SK-N-SH treated with all-trans-retinoic acid at 6 μM for 48 hours (cell line): ENCODE measurements around the gene KCMF1.

Experiments
- ATAC-seq: fragments of 200-7000 bp; cut with Tn5 transposase; 3 replicates; pipeline ENCODE4 v1.9.1; 2020; ENCODE audit warnings: mild to moderate bottlenecking, moderate library complexity
- ARNTL ChIP-seq: fragments of 450-650 bp; formaldehyde crosslinking; IDR thresholded peaks from 2 replicates; pipeline ENCODE4 v1.5.0; 2020; ENCODE audit warnings: low read depth, mild to moderate bottlenecking, moderate library complexity, borderline replicate concordance
- BACH2 ChIP-seq: fragments of 250-450 bp; sonication (Bioruptor Pico); IDR thresholded peaks from 2 replicates; pipeline ENCODE4 v1.9.0; 2021; ENCODE audit warnings: mild to moderate bottlenecking, borderline replicate concordance
- CREB5 ChIP-seq: fragments of 250-450 bp; sonication (Bioruptor Pico); IDR thresholded peaks from 2 replicates; pipeline ENCODE4 v1.5.1; 2020; ENCODE audit warnings: low read depth, mild to moderate bottlenecking, moderate library complexity
- CSDC2 ChIP-seq: fragments of 250-450 bp; sonication (Bioruptor Pico); IDR thresholded peaks from 2 replicates; pipeline ENCODE4 v1.5.0; 2020; ENCODE audit warnings: mild to moderate bottlenecking, moderate library complexity
- GLIS3 ChIP-seq: fragments of 250-450 bp; sonication (Bioruptor Pico); IDR thresholded peaks from 2 replicates; pipeline ENCODE4 v1.5.0; 2020; ENCODE audit warnings: mild to moderate bottlenecking, moderate library complexity
- ISL1 ChIP-seq: fragments of 250-450 bp; sonication (Bioruptor Pico); IDR thresholded peaks from 2 replicates; pipeline ENCODE4 v2.1.2; 2022; ENCODE audit warnings: mild to moderate bottlenecking, moderate library complexity
- OSR1 ChIP-seq: fragments of 250-450 bp; sonication (Bioruptor Pico); IDR thresholded peaks from 2 replicates; pipeline ENCODE4 v1.8.0; 2022; ENCODE audit warnings: moderate library complexity, mild to moderate bottlenecking, inconsistent platforms
- PATZ1 ChIP-seq: fragments of 250-450 bp; sonication (Bioruptor Pico); IDR thresholded peaks from 2 replicates; pipeline ENCODE4 v1.8.0; 2020; ENCODE audit warnings: mild to moderate bottlenecking, moderate library complexity, borderline replicate concordance
- PPARA ChIP-seq: fragments of 250-450 bp; sonication (Bioruptor Pico); IDR thresholded peaks from 2 replicates; pipeline ENCODE4 v1.5.0; 2020; ENCODE audit warnings: mild to moderate bottlenecking, borderline replicate concordance
- RARB ChIP-seq: fragments of 250-450 bp; sonication (Bioruptor Pico); IDR thresholded peaks from 2 replicates; pipeline ENCODE4 v1.8.0; 2021; ENCODE audit warnings: mild to moderate bottlenecking, moderate library complexity
- SNAI2 ChIP-seq: fragments of 250-450 bp; sonication (Bioruptor Pico); IDR thresholded peaks from 2 replicates; pipeline ENCODE4 v1.5.0; 2020; ENCODE audit warnings: mild to moderate bottlenecking, moderate library complexity
- TCF4 ChIP-seq: fragments of 250-450 bp; sonication (Bioruptor Pico); IDR thresholded peaks from 2 replicates; pipeline ENCODE4 v1.8.0; 2021; ENCODE audit warnings: mild to moderate bottlenecking, moderate library complexity, borderline replicate concordance
- ZC3H10 ChIP-seq: fragments of 250-450 bp; sonication (Bioruptor Pico); IDR thresholded peaks from 2 replicates; pipeline ENCODE4 v1.5.1; 2021; ENCODE audit warnings: mild to moderate bottlenecking, moderate library complexity
- ZFP3 ChIP-seq: fragments of 250-450 bp; sonication (Bioruptor Pico); IDR thresholded peaks from 2 replicates; pipeline ENCODE4 v1.5.0; 2020; ENCODE audit warnings: mild to moderate bottlenecking, moderate library complexity
- ZNF565 ChIP-seq: fragments of 450-650 bp; formaldehyde crosslinking; conservative IDR thresholded peaks from 2 replicates; pipeline ENCODE4 v1.5.0; 2020; ENCODE audit warnings: low read depth, mild to moderate bottlenecking, moderate library complexity
- ZNF8 ChIP-seq: fragments of 450-650 bp; formaldehyde crosslinking; IDR thresholded peaks from 2 replicates; pipeline ENCODE4 v1.5.0; 2020; ENCODE audit warnings: mild to moderate bottlenecking, moderate library complexity
- TF ChIP-seq, protein P1 (sequence below): fragments of 250-450 bp; sonication (Bioruptor Pico); IDR thresholded peaks from 2 replicates; pipeline ENCODE4 v1.5.0; 2020; ENCODE audit warnings: mild to moderate bottlenecking, moderate library complexity
- TF ChIP-seq, protein P2 (sequence below): fragments of 250-450 bp; sonication (Bioruptor Pico); IDR thresholded peaks from 2 replicates; pipeline ENCODE4 v1.8.0; 2021; ENCODE audit warnings: low read depth, mild to moderate bottlenecking, moderate library complexity, borderline replicate concordance

Gene KCMF1

DNA sequence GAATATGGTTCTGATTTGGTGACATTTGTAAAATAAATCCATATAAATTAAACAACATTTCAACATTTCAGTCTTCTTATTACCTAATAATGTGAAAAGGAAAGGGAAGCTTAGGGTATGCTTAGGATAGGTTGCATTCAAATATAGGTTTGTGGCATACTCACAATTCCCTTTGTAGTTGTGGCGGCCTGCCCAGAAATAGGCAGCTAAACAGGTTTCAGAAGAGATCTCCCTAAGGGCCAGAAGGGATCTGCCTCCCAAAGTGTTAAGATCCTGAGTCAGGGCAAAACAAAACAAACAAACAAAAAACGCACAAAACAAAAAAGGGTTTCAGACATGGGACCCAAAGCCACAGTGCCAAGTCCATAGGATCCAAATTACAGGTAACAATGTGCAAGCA, 120.9 kb downstream of the KCMF1 start (continued):
- TF ChIP-seq OSR1 (CRISPR knock-in tag): no peak
- TF ChIP-seq ZC3H10 (CRISPR knock-in tag): no peak

GRCh38 chr2:85095094-85095493, 124.1 kb downstream of the KCMF1 start:
- no peak for ATAC-seq
- no peak for TF ChIP-seq TCF4 (CRISPR knock-in tag)
- TF ChIP-seq PPARA: no peak
- no peak for TF ChIP-seq ARNTL
- no peak for TF ChIP-seq CREB5 (CRISPR knock-in tag)
- no peak for TF ChIP-seq ZNF565 (CRISPR knock-in tag)
- no peak for TF ChIP-seq ZC3H10 (CRISPR knock-in tag)
- TF ChIP-seq ZFP3 (CRISPR knock-in tag): no peak

DNA sequence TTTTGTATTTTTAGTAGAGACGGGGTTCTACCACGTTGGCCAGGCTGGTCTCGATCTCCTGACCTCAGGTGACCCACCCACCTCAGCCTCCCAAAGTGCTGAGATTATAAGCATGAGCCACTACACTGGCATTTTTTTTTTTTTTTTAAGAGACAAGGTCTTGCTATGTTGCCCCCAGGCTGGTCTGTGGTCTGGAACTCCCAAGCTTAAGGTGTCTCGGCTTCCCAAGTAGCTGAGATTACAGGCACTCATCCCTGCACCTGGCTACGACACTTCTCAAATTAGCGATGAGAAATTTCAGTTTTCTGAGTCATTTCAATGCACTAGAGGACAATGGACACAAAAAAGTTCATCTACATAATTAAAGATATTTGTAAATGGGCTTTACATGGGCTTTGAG, 125.7 kb downstream of the KCMF1 start:
- TF ChIP-seq SNAI2 (CRISPR knock-in tag) (no peak), BACH2 (CRISPR knock-in tag) (no peak)
- TF ChIP-seq, all 23 proteins: peak for 0
- no peak for ATAC-seq

DNA sequence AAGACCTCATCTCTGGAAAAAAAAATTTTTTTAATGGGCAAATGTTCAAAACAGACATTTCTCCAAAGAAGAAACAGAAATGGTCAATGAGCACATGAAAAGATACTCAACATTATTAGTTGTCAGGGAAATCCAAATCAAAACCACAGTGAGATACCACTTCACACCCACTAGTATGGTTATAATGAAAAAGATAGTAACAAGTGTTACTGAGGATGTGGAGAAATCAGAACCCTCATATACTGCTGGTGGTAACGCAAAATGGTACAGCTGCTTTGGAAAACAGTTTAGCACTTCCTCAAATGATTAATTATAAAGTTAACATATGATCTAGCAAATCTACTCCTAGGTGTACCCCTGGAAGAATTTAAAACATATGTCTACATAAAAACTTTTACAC, 133.3 kb downstream of the KCMF1 start:
- no peak for ATAC-seq
- no peak for TF ChIP-seq CREB5 (CRISPR knock-in tag)
- no peak for TF ChIP-seq ZNF8 (CRISPR knock-in tag)
- TF ChIP-seq GLIS3 (CRISPR knock-in tag): no peak
- no peak for TF ChIP-seq ISL1 (CRISPR knock-in tag)
- TF ChIP-seq, protein P1, sequence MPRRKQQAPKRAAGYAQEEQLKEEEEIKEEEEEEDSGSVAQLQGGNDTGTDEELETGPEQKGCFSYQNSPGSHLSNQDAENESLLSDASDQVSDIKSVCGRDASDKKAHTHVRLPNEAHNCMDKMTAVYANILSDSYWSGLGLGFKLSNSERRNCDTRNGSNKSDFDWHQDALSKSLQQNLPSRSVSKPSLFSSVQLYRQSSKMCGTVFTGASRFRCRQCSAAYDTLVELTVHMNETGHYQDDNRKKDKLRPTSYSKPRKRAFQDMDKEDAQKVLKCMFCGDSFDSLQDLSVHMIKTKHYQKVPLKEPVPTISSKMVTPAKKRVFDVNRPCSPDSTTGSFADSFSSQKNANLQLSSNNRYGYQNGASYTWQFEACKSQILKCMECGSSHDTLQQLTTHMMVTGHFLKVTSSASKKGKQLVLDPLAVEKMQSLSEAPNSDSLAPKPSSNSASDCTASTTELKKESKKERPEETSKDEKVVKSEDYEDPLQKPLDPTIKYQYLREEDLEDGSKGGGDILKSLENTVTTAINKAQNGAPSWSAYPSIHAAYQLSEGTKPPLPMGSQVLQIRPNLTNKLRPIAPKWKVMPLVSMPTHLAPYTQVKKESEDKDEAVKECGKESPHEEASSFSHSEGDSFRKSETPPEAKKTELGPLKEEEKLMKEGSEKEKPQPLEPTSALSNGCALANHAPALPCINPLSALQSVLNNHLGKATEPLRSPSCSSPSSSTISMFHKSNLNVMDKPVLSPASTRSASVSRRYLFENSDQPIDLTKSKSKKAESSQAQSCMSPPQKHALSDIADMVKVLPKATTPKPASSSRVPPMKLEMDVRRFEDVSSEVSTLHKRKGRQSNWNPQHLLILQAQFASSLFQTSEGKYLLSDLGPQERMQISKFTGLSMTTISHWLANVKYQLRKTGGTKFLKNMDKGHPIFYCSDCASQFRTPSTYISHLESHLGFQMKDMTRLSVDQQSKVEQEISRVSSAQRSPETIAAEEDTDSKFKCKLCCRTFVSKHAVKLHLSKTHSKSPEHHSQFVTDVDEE (CRISPR knock-in tag): no peak
- no peak for TF ChIP-seq CSDC2 (CRISPR knock-in tag)
- TF ChIP-seq ZC3H10 (CRISPR knock-in tag): no peak
- TF ChIP-seq PATZ1 (CRISPR knock-in tag): no peak
- no peak for TF ChIP-seq ZNF565 (CRISPR knock-in tag)
- TF ChIP-seq, protein P2, sequence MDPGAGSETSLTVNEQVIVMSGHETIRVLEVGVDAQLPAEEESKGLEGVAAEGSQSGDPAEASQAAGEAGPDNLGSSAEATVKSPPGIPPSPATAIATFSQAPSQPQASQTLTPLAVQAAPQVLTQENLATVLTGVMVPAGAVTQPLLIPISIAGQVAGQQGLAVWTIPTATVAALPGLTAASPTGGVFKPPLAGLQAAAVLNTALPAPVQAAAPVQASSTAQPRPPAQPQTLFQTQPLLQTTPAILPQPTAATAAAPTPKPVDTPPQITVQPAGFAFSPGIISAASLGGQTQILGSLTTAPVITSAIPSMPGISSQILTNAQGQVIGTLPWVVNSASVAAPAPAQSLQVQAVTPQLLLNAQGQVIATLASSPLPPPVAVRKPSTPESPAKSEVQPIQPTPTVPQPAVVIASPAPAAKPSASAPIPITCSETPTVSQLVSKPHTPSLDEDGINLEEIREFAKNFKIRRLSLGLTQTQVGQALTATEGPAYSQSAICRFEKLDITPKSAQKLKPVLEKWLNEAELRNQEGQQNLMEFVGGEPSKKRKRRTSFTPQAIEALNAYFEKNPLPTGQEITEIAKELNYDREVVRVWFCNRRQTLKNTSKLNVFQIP (CRISPR knock-in tag): no peak
- TF ChIP-seq RARB (CRISPR knock-in tag): no peak
- TF ChIP-seq SNAI2 (CRISPR knock-in tag): no peak
- TF ChIP-seq TCF4 (CRISPR knock-in tag): no peak
